ENCODE measurements around the gene CNNM1. TPM values are rescaled to one million over a fixed set of nuclear protein-coding genes. Genes with fewer than 3 reads are reported as not detected.
A peak's percentile ranks its signal among the peaks of the same experiment; 100 is the strongest.

Gene CNNM1
- under 0.01 TPM in 1 of 2 replicates, not detected in the other for total RNA-seq

DNA sequence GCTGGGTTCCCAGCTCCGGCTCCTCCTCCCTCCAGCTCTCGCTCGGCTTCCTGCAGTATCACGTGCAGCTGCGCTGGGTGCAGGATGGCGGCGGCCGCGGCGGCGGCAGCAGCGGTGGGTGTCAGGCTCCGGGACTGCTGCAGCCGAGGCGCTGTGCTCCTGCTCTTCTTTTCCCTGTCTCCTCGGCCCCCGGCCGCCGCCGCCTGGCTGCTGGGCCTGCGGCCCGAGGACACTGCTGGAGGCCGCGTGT is at the start of gene CNNM1:
TSS of gene CNNM1 (plus strand) at position 53 of the 250 bp plus-strand sequence. CDS start at position 85, 32 bp downstream.
- DNase-seq (ENCODE audit: low read depth) (no peak), FAIRE-seq (no peak)
- TF ChIP-seq, protein P1, sequence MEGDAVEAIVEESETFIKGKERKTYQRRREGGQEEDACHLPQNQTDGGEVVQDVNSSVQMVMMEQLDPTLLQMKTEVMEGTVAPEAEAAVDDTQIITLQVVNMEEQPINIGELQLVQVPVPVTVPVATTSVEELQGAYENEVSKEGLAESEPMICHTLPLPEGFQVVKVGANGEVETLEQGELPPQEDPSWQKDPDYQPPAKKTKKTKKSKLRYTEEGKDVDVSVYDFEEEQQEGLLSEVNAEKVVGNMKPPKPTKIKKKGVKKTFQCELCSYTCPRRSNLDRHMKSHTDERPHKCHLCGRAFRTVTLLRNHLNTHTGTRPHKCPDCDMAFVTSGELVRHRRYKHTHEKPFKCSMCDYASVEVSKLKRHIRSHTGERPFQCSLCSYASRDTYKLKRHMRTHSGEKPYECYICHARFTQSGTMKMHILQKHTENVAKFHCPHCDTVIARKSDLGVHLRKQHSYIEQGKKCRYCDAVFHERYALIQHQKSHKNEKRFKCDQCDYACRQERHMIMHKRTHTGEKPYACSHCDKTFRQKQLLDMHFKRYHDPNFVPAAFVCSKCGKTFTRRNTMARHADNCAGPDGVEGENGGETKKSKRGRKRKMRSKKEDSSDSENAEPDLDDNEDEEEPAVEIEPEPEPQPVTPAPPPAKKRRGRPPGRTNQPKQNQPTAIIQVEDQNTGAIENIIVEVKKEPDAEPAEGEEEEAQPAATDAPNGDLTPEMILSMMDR (IDR thresholded peaks at IDR 0.05; ENCODE audit: insufficient read depth, low read length, severe bottlenecking), result no peak
- H3K36me3 ChIP-seq (ENCODE audit: control insufficient read depth, insufficient read depth, low read length), result no peaks in the 10 kb centered on the region
- H3K27me3 ChIP-seq (ENCODE audit: control insufficient read depth, insufficient read depth, low read length), result peaks cover 24% of the 10 kb centered on the region
- peak within 1 kb of the TSS; percentile 28 for H3K4me3 ChIP-seq (ENCODE audit: low read depth, low read length)

DNA sequence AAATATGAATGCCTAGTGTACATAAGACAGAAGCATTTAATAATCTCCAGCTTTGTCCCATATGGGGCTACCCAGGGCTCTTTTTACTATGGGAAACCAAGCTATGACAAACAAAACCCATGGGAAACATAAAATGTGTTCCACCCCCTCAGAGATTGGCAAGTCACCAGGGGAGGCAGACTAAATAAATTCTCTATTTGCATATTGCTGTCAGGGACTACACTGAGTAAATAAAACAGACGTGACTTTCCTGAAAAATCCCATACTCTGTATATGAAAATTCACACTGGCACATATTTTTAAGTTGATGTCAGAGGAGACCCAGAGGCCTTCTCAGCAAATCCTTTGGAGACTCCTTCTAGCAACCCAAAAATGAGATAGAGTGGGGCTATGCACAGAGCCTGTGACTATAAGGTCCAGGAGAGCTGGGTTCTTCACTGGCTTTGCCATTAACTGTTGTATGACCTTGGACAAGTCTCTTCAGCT is 49.5 kb upstream of the CNNM1 start:
- FAIRE-seq, result no peak
- Histone ChIP-seq H3K36me3 (ENCODE audit: control insufficient read depth, insufficient read depth, low read length) (no peaks in the 10 kb centered on the region), H3K27me3 (ENCODE audit: control insufficient read depth, insufficient read depth, low read length) (no peaks in the 10 kb centered on the region), H3K4me3 (ENCODE audit: low read depth, low read length) (no peak overlapping the region)
- TF ChIP-seq, protein P1 (IDR thresholded peaks at IDR 0.05; ENCODE audit: insufficient read depth, low read length, severe bottlenecking), result no peak
- peak; percentile 15 for DNase-seq (ENCODE audit: low read depth)

DNA sequence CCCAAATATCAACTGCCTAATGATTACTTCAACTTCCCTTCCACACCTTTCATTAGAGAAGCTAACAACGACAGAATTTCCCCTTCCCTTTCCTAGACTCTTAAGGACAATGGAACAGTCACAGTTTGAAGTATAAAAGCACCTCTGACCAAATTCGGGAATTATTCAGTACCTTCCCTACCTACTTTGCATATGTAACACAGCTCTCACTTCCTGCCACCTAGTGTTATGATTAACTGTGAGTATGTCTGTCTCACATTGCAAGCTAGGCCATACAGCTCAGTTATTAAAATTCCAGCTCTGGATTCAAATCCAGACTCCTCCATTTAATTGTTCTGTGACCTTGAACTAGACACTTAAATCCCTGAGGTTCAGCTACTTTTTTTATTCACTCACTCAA is 48.7 kb upstream of the CNNM1 start:
- H3K4me3 ChIP-seq (ENCODE audit: low read depth, low read length), result no peak overlapping the region
- FAIRE-seq (no peak), DNase-seq (ENCODE audit: low read depth) (peak; percentile 37)
- TF ChIP-seq, protein P1 (IDR thresholded peaks at IDR 0.05; ENCODE audit: insufficient read depth, low read length, severe bottlenecking), result no peak
- H3K27me3 ChIP-seq (ENCODE audit: control insufficient read depth, insufficient read depth, low read length), result no peaks in the 10 kb centered on the region
- no peaks in the 10 kb centered on the region for H3K36me3 ChIP-seq (ENCODE audit: control insufficient read depth, insufficient read depth, low read length)

DNA sequence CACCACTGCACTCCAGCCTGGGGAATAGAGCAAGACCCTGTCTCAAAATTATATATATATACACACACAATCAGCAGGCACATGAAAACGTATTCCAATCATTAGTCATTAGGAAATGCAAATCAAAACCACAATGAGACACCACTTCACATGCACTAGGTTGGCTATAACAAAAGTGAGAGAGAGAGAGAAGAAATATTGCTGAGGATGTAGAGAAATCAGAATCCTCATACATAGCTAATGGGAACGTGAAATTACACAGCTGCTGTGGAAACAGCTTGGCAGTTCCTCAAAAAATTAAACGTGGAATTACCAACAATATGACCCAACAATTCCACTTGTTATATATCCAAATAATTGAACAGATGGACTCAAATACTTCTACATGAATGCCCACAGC is 43.3 kb upstream of the CNNM1 start:
- TF ChIP-seq, protein P1 (IDR thresholded peaks at IDR 0.05; ENCODE audit: insufficient read depth, low read length, severe bottlenecking), result no peak
- peak; percentile 52 for DNase-seq (ENCODE audit: low read depth)
- no peak for FAIRE-seq
- H3K36me3 ChIP-seq (ENCODE audit: control insufficient read depth, insufficient read depth, low read length), result no peaks in the 10 kb centered on the region
- H3K4me3 ChIP-seq (ENCODE audit: low read depth, low read length), result no peak overlapping the region
- no peaks in the 10 kb centered on the region for H3K27me3 ChIP-seq (ENCODE audit: control insufficient read depth, insufficient read depth, low read length)

DNA sequence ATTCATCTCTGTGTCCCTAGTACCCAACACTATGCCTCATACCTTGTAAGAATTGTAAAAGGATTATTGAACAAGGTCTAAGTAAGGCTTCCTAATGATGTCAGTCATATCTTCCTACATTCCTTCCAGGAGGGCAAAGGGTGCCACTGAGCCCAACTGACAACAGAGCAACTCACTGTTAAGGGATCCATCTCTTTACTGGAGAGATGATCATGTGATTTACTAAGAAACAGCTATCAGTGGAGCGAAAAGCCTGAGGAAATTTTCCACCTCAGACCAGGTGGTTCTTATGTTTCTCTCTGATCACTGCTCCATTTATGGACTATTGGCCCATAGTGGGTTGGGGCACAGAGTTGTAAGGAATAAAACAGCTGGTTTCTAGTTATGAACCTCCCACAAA is 38.9 kb upstream of the CNNM1 start:
- FAIRE-seq (no peak), DNase-seq (ENCODE audit: low read depth) (no peak)
- H3K4me3 ChIP-seq (ENCODE audit: low read depth, low read length), result no peak overlapping the region
- TF ChIP-seq, protein P1 (IDR thresholded peaks at IDR 0.05; ENCODE audit: insufficient read depth, low read length, severe bottlenecking), result no peak
- H3K36me3 ChIP-seq (ENCODE audit: control insufficient read depth, insufficient read depth, low read length), result no peaks in the 10 kb centered on the region
- H3K27me3 ChIP-seq (ENCODE audit: control insufficient read depth, insufficient read depth, low read length), result no peaks in the 10 kb centered on the region

DNA sequence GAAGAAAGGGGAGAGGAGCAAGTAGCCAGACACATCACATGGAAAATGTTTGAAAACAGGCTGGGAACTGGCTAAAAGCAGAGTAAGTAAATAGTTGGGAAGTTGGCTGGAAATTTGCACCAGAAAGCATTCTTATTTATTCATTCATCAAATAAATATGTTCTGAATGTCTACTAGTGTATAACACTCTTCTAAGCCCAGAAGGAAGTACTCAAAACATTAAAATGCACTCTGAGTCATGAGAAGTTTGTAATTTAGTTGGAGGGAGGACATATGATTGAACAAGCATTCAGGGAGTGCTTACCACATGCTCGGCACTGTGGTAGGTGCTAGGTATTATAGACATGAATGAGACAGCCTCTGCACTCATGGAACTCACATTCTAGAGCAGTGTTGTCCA is 37.0 kb upstream of the CNNM1 start:
- FAIRE-seq (no peak), DNase-seq (ENCODE audit: low read depth) (peak; percentile 77)
- H3K36me3 ChIP-seq (ENCODE audit: control insufficient read depth, insufficient read depth, low read length), result no peaks in the 10 kb centered on the region
- H3K27me3 ChIP-seq (ENCODE audit: control insufficient read depth, insufficient read depth, low read length), result no peaks in the 10 kb centered on the region
- TF ChIP-seq, protein P1 (IDR thresholded peaks at IDR 0.05; ENCODE audit: insufficient read depth, low read length, severe bottlenecking), result no peak
- no peak overlapping the region for H3K4me3 ChIP-seq (ENCODE audit: low read depth, low read length)

Measured in bronchial epithelial cell (primary cell).